PC-9 (cell line): Measurements from ENCODE around the gene SOCS4.

Source experiments
- CTCF ChIP-seq: fragments of 200-600 bp; sonication (generic); conservative IDR thresholded peaks from 2 replicates; pipeline ENCODE4 v1.6.1; 2017; ENCODE audit warnings: mixed run types, antibody characterized with exemption, mild to moderate bottlenecking, moderate library complexity
- EZH2 ChIP-seq: fragments of 200-600 bp; sonication (generic); IDR thresholded peaks from 2 replicates; pipeline ENCODE4 v1.8.0; 2017; ENCODE audit warnings: antibody characterized with exemption, low read depth

- no peak for TF ChIP-seq CTCF
- TF ChIP-seq EZH2 = no peak
Measured at GRCh38 chr14:55065411-55065810, 38.4 kb downstream of the SOCS4 start.
